ENCODE results near the gene ST8SIA1. TPM values are rescaled to one million over a fixed set of nuclear protein-coding genes. Genes with fewer than 3 reads are reported as not detected.

Gene ST8SIA1
- total RNA-seq, 2 donors from 2014 or later, result 6.4 to 6.9 TPM

DNA sequence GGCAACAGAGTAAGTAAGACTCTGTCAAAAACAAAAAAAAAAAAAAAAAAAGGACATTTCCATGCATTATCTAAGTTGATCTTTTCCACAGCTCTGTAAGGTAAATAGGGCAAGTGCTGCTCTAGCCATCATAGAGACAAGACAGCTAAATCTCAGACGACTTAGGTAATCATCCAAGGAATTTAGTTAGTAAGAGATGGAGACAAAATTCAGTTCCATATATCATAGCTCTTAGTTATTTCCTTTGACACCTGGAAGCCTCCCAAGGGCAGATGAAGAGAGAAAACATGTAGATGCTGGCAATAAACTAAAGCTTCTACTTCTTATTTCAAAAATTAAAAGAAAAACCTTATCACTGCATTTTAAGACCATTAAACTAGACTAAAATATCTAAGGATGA, 48.7 kb downstream of the ST8SIA1 start:
- DNase-seq (ENCODE audit: low spot score), result no peak
- Histone ChIP-seq H3K27me3 (replicated peaks; ENCODE audit: insufficient read depth) (no peaks in the 10 kb centered on the region), H3K9me3 (no peaks in the 10 kb centered on the region), H3K4me3 (no peak overlapping the region), H3K4me1 (ENCODE audit: control insufficient read depth in 1 of 2, low read depth in 2 of 2) (peaks cover 3 to 20% of the 10 kb centered on the region in 2 donors), H3K36me3 (no peaks in the 10 kb centered on the region), H3K27ac (no peak overlapping the region)
- TF ChIP-seq, protein P1, sequence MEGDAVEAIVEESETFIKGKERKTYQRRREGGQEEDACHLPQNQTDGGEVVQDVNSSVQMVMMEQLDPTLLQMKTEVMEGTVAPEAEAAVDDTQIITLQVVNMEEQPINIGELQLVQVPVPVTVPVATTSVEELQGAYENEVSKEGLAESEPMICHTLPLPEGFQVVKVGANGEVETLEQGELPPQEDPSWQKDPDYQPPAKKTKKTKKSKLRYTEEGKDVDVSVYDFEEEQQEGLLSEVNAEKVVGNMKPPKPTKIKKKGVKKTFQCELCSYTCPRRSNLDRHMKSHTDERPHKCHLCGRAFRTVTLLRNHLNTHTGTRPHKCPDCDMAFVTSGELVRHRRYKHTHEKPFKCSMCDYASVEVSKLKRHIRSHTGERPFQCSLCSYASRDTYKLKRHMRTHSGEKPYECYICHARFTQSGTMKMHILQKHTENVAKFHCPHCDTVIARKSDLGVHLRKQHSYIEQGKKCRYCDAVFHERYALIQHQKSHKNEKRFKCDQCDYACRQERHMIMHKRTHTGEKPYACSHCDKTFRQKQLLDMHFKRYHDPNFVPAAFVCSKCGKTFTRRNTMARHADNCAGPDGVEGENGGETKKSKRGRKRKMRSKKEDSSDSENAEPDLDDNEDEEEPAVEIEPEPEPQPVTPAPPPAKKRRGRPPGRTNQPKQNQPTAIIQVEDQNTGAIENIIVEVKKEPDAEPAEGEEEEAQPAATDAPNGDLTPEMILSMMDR (IDR thresholded peaks at IDR 0.05), result no peak
- no peak for ATAC-seq (ENCODE audit: insufficient number of reproducible peaks, low FRiP score, low read depth)

DNA sequence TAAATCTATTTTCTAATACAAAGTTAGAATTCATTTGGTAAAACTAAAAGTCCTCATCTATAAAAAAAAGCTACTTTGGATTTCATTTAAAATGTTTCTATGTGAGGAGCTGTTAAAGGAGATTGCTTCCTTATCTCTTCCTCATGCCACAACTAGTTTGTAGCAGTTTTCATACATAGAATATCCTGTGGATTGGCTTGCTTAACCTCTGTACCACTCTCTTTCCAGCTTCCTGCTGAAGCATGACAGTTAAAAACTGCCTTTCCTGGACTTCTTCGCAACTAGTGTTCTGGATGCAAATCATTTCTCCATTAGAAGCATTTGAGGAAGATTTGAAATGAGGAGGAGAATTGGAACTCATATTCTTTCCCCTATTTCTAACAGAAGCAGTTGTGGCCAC, 49.6 kb downstream of the ST8SIA1 start:
- H3K4me1 ChIP-seq (ENCODE audit: control insufficient read depth in 1 of 2, low read depth in 2 of 2), result peaks cover 3 to 20% of the 10 kb centered on the region in 2 donors
- TF ChIP-seq, protein P1 (IDR thresholded peaks at IDR 0.05), result no peak
- H3K27ac ChIP-seq, result no peak overlapping the region
- no peak for DNase-seq (ENCODE audit: low spot score)
- H3K36me3 ChIP-seq, result no peaks in the 10 kb centered on the region
- no peak for ATAC-seq (ENCODE audit: insufficient number of reproducible peaks, low FRiP score, low read depth)
- no peaks in the 10 kb centered on the region for H3K9me3 ChIP-seq
- no peak overlapping the region for H3K4me3 ChIP-seq
- H3K27me3 ChIP-seq (replicated peaks; ENCODE audit: insufficient read depth), result no peaks in the 10 kb centered on the region

DNA sequence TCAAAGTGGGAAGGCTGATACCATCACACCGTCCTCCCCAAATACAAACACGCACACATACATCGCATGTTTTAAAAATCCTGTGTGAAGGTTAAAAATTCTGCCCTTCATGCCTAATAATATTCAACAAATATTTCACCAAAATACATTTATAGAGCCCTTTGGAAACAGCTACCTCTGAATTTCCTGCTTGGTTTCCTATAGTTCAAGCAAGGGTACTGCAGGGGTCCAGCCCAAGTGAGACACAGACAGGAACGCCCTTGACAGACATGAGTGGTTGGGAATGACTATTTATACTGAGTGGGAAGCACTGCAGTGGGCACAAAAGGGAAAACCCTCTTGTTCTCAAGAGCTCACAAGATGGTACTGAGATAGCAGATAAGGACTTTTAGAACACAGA, 51.0 kb downstream of the ST8SIA1 start:
- H3K27ac ChIP-seq, result peak overlapping the region; percentile 57 to 81
- no peaks in the 10 kb centered on the region for H3K36me3 ChIP-seq
- no peak for DNase-seq (ENCODE audit: low spot score)
- peaks cover 3 to 20% of the 10 kb centered on the region in 2 donors for H3K4me1 ChIP-seq (ENCODE audit: control insufficient read depth in 1 of 2, low read depth in 2 of 2)
- no peak overlapping the region for H3K4me3 ChIP-seq
- ATAC-seq (ENCODE audit: insufficient number of reproducible peaks, low FRiP score, low read depth), result no peak
- H3K27me3 ChIP-seq (replicated peaks; ENCODE audit: insufficient read depth), result no peaks in the 10 kb centered on the region
- H3K9me3 ChIP-seq, result no peaks in the 10 kb centered on the region
- TF ChIP-seq, protein P1 (IDR thresholded peaks at IDR 0.05), result peak; percentile 17

DNA sequence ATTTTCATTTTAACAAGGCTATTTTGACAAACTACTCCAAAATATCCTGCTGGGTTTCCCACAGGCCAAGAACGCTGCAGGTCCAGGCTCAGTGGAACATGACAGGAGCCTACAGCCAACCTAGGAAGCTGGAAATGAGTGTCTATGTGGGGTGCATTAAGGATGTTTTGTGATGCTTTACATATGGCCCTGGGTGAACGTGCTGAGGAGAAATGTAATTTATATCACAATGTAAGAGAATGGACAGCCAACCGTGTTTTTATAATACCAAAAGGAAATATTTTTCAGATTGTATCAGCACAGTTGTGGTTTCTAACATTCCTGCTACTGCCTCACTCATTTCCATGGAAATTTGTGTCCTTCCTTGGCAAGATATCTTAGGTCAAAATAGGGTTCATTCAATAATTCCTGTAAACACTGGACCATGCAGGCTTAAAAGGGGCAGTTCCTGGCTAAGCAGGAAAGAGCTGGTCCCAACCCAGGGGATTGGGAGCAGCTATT, 51.5 kb downstream of the ST8SIA1 start:
- no peak for DNase-seq (ENCODE audit: low spot score)
- ATAC-seq (ENCODE audit: insufficient number of reproducible peaks, low FRiP score, low read depth), result peak; percentile 69

DNA sequence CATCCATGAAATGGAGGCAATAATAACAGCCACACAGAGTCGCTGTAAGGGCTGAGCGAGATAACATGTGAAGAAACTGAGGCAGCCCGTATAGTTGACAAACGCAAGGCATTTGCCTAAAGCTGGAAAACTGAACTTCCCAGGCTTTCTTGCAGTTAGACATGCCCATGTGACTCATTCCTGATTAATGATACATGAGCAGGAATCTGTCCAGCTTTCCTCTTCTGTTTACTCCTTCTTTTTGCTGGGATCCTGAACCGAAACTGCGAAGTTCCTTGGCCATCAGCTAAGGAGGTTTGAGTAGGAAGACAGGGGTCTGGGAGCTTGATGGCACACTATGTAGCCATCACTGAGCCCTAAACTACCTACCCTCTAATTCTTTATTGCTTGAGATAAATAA, 52.2 kb downstream of the ST8SIA1 start:
- ATAC-seq (ENCODE audit: insufficient number of reproducible peaks, low FRiP score, low read depth) (peak; percentile 29), DNase-seq (ENCODE audit: low spot score) (no peak)
- no peaks in the 10 kb centered on the region for H3K9me3 ChIP-seq
- H3K36me3 ChIP-seq, result no peaks in the 10 kb centered on the region
- peak overlapping the region; percentile 57 to 81 for H3K27ac ChIP-seq
- no peaks in the 10 kb centered on the region for H3K27me3 ChIP-seq (replicated peaks; ENCODE audit: insufficient read depth)
- peak overlapping the region; percentile 63 for H3K4me3 ChIP-seq
- peaks cover 3 to 20% of the 10 kb centered on the region in 2 donors for H3K4me1 ChIP-seq (ENCODE audit: control insufficient read depth in 1 of 2, low read depth in 2 of 2)
- TF ChIP-seq, protein P1 (IDR thresholded peaks at IDR 0.05), result no peak

More for the DNA sequence above, 51.5 kb downstream of the ST8SIA1 start:
- peak overlapping the region; percentile 57 to 81 for H3K27ac ChIP-seq
- no peaks in the 10 kb centered on the region for H3K36me3 ChIP-seq
- no peaks in the 10 kb centered on the region for H3K9me3 ChIP-seq
- H3K27me3 ChIP-seq (replicated peaks; ENCODE audit: insufficient read depth), result no peaks in the 10 kb centered on the region
- peak overlapping the region; percentile 63 for H3K4me3 ChIP-seq
- TF ChIP-seq, protein P1 (IDR thresholded peaks at IDR 0.05), result no peak
- H3K4me1 ChIP-seq (ENCODE audit: control insufficient read depth in 1 of 2, low read depth in 2 of 2), result peaks cover 3 to 20% of the 10 kb centered on the region in 2 donors
